Measurements from ENCODE around the gene FSTL5.
"Not testable (repeated sequence)": the region's sequence is repeated elsewhere in the genome, so short reads cannot be mapped to it uniquely, and the experiment has no call there.

FSTL5 gene

DNA sequence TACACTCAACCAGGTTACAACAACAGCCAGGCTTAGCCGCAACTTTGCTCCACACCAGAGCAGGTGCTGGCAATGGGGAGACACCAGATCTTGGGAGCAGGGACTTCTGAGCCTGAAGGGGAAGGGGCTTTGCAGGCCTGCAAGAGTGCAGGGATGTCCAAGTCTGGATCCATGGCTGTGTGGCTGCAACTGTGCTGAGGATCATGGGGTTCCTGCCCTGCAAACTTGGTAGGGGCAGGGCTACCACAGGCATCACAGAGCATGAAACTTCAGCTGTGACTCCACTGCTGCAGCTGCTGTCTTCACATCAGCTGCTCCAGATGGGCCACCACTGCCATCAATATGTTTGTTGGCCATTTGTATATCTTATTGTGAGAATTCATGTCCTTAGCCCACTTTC, 340.4 kb downstream of the FSTL5 start:
- no peak for DNase-seq

DNA sequence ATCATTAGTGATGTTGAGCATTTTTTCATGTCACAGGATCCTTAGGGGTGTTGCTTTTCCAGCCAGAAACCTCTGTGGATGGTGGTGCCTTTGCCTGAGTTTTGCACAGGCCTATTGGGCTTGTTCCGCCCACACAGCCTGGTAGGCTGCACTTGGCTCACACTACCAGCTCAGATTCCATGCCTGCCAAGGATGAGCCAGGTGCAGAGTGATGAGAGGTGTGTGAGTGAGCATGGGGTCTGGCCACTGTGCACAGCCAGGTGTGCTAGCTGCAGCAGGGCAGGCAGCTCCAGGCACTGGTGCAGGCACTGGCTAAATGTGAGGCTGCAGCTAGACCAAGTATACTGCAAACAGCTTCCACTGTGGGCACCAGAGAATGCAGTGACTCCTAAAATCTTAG, 341.6 kb downstream of the FSTL5 start:
- no peak for DNase-seq

DNA sequence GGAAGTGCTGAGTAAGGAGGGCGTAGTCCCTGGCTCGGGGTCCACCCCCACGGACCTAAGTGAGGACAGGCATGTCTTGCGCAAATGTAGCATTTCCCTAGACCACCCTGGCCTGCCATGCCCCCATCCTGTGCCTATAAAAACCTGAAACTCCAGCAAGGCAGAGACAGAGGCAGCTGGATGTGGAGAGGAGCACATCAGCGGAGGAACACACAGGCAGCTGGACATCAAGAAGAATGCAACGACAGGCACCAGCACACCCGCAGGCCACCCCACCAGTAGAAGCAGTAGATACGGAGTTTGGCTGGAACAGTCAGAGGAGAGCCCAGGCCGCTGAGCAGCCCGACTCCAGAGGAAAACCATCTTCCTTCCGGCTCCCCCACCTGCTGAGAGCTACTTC, 345.9 kb downstream of the FSTL5 start:
- no peak for DNase-seq

DNA sequence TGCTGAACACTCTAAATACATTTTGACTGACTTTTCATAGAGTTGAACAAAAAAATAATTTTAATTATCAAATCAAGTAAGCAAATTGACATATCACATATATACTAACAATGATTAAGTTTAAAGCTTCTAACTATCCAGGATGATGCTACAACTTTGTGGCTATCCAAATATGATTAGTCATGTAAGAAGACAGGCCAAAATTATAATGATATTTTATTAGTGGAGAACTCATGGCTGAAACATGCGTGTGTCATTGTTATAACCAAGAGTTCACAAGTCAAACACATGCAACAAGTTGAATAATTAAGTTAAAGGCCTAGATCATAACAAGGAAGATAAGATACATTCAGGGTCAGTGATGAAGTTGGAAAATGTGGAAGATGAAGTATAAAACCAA, 346.8 kb downstream of the FSTL5 start:
- no peak for DNase-seq

DNA sequence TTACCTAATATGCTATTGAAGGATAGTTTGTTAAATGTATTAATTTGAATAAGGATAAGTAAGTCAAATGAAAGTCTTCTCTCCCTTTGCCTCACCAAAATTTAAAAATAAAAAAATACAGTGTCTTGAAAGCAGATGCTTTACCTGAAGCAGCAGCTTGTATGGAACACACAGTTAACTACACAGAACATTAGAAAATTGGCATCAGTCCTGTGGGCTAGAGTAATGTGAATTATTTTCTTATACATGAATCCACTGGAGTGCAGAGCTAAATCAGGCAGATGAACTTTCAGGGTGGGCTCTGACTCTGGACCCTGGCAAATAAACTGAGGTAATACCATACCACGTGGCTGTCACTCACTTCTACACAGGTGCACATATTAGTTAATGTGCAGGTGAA, 348.0 kb downstream of the FSTL5 start:
- DNase-seq: no peak

DNA sequence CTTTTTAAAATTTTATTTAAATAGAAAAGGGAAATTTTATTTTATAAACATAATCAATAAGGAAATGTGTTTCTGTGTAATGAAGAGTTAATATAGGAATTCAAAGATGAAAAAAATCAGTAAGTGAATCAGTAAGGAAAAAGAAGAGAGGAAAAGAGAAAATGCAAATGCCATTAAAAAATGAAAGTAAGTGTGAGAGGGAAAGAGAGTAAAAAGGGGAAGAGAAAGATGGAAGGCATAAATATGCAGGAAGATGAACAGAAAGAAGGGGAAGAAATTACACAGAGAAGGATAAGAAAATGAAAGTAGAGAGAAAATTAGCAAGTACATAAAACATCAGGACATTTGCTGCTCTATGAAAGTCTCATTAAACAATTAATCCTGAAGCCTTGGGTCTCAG, 349.9 kb downstream of the FSTL5 start:
- no peak for DNase-seq

DNA sequence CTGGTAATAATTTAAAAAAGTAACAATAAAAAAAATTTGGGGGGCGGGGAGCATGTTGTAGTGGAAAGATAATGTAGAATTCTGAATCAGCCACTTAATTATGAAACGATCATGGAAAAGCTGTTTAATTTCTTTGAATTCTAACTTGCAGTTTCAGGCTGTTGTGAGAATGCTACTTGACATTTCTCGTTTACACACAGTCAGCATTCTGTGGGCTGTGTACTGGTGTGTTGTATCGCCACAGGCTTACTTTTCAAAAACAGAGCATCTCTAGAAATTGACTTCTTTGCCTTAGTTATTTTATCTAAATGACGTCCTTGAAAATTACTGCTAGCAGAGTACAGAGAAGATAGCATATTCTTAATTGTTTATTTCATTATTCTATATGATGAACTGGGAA, 350.4 kb downstream of the FSTL5 start:
- no peak for DNase-seq

DNA sequence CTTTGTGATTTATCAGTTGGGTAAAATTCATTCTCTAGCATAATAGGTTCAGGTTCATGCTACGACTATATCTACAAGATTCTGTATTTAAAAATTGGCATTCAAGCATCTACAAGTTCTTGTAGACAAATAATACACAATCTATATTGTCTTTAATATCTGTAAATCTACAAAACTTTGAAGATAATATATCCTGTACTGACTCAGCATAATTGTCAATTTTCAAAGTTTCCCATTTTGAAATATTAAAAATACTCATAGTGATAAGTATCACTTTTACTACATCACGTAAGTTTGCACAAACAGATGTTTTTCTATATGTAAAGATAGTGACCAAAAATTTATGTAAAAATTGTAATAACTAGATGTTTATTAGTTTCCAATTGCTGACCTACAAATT, 360.6 kb downstream of the FSTL5 start:
- DNase-seq: no peak

DNA sequence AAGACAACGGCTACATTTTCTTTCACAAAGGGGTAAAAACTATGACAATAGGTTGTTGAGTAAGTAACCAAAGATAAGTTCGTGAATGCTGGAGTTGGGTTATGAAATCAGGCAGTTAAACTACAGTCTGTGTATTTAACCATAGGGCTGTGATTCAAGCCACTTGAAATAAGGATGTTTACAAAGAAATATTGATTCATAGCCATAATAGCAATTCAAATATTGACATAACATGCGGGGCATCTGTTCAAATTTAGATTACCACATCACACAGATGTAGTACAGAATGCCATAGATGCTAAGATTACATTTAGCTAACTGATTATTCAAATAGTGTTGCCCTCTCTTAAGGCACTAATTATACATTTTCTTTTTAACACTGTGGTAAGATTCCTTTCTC, 364.1 kb downstream of the FSTL5 start:
- DNase-seq: peak; percentile 48

DNA sequence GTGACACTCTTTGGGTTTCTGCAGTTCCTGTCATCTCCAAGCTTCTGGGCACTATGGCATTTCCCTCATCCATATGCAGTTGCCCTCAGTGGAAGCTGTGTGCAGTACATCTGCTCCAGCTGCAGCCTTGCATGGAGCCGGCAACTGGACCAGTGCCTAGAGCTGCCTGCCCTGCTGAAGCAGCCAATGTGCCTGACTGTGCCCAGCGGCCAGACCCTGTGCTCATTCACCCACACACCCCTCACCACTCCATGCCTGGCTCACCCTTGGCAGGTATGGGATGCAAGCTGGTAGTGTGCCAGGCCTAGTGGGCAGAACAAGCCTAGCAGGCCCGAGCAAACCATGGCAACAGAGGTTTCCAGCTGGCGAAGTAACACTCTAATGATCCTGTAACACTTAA, 370.8 kb downstream of the FSTL5 start:
- DNase-seq: no peak

DNA sequence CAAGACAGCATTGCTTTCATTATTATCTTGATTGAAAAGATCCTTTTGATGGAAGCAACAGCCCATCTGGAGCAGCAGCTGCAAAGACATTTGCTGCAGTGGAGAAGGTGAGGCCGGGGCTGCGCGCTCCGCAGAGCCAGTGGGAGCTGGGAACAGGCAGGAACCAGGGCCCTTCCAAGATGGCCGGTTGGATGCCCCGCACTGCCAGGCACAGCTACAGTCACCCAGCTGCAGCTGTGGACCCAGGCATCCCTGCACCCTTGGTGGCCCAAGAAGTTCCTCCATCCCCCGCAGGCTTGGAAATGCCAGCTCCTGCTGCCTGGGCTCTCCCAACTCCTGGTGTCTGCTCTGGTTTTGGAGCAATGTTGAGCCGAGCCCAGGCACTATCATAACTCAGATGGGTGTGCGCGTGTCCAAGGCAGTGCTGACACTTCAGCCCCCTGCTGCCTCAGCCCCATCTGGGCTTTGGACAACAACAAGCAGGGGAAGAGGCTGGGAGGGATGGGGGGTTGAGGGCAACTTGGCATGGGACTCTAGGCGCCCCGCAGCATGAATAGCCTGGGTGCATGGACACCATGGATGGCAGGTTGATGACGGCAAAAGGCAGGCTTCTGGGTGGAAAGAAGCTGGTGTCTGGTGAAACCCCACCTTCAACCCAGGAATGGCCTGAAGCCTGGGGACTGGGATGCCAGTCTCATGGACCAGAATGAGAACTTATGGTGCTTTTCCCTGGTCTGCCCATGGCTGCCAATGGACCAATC, 371.8 kb downstream of the FSTL5 start:
- DNase-seq: no peak

DNA sequence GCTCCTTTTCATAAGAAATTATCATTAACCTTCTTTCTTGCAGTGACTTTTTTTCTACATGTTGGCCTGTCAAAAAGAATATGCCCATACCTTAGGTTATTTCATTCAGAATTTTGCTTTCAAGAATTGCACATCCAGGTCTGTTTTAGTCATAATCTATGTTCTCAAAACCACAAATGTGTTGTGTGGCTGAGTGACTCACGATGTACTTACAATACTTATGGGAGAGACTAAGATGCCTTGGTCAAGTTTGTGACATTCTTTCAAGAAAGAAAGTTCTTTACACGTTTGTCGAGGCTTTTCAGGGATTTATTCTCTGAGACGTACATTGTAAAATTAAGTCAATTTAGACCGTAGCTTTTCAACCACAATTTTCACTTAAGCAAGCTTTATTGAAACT, 396.7 kb downstream of the FSTL5 start:
- no peak for DNase-seq

DNA sequence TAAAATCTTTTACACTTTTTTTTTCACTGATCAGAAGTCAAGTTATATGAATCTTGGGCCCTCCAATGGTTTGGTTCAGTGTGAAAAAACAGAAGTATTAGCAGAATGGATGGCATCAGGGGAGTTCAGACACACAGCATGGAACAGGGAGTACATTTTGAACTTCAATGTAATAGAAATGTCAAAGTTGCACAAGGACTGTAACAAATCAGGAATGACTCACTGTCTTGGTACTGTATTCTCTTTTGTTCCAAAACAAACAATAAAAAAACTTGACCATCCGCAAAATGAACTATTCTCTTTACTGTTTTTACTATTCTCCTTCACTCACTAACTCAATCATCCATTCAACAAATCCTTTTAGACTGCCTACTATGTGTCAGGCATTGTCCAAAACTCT, 401.0 kb downstream of the FSTL5 start:
- no peak for DNase-seq

DNA sequence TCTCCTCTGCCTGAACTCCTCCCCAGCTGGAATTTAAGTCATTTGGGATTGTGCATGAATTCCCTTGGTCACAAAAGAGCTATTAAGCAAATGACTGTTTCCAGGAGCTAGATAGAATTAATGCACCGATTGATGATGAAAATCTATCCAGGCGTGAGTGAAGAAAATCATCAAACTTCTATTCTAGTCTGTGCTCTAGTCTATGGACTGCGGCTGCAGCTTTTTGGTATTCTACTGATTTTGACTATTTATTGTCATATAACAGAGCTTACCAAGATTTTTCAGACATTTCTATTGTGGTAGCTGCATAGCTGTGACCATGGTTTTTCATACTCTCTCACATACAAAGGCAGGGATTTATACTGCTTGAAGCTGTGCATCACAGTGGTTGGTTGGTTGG, 403.8 kb downstream of the FSTL5 start:
- DNase-seq: no peak

DNA sequence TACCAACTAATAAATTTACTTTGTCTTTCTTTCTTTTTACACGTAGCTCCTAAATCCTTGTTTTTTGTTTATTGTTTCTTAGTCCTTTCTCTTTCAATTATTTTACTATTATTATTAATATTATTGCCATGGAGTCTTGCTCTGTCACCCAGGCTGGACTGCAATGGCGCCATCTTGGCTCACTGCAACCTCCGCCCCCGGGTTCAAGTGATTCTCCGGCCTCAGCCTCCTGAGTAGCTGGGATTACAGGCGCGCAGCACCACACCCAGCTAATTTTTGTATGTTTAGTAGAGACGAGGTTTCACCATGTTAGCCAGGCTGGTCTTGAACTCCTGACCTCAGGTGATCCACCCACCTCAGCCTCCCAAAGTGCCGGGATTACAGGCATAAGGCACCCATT, 405.4 kb downstream of the FSTL5 start:
- not testable (repeated sequence) for DNase-seq

DNA sequence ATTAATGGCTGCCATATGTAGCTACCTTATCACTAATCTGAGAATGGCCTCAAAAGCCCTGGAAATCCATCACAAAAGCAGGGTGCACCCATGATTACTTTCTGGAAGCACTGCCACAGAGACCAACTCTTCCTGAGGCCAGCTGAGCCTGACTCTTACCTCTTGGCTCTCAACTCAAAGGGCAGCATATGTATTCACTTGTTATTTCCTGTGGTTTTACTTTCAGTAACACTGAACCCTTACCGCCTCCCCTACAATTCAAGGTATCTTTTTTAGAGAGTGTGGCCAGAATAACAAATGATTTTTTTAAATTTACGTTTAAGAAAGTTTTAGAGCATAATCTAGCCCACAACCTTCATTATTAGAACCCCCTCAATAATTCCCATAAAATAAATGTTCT, 434.9 kb downstream of the FSTL5 start:
- no peak for DNase-seq

DNA sequence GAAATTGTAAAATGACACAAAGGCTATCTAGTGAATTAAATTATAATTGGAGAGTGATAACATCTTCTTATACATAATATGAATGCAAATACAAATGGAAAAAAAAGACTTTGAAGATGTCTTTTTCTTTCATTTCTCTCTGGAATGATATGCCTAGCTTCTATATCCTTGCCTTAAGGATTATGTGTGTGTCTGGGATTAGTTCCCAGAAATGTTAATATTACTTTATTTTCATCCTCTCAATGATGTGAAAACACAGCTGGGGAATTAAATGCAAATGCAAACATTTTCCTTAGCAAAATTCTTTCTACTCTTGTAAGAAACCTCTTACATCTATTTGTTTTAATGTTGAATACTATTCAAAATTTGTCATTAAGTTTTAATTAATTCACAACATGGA, 441.9 kb downstream of the FSTL5 start:
- no peak for DNase-seq

DNA sequence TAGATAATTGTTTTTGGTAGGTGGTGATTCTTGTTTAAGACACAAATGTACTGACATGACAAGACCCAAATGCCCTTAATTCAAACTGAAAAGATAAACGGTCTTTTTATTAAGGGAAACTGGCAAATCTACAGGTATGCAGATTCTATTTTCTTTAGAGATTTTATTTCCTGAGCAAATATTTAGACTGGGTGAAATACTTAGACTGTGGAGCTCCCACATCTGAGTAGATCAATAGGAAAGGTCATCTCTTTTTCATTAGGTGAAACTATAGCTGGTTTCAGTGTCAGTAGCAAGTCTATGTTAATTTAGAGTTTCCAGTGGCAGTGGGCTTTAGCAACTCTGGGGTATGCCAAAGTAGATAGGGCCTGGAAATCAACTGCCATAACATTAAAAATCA, 446.7 kb downstream of the FSTL5 start:
- no peak for DNase-seq

DNA sequence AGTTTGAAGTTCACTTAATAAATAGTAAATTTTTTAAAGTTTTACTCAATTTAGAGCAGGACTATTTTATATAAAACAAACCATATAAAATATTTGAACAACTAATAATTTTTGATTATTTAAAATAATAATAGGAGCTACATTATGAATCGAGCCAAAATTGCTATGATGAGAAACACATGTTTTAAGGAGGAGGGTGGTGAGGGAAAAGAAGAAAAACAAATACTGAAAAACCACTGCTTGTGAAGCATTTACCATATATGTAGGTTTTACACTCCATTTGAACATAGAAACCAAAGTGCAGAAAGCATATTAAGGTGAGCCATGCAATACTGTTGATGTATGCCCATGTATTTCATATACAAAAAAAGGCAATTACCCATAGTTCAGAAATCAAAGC, 448.9 kb downstream of the FSTL5 start:
- DNase-seq: no peak

DNA sequence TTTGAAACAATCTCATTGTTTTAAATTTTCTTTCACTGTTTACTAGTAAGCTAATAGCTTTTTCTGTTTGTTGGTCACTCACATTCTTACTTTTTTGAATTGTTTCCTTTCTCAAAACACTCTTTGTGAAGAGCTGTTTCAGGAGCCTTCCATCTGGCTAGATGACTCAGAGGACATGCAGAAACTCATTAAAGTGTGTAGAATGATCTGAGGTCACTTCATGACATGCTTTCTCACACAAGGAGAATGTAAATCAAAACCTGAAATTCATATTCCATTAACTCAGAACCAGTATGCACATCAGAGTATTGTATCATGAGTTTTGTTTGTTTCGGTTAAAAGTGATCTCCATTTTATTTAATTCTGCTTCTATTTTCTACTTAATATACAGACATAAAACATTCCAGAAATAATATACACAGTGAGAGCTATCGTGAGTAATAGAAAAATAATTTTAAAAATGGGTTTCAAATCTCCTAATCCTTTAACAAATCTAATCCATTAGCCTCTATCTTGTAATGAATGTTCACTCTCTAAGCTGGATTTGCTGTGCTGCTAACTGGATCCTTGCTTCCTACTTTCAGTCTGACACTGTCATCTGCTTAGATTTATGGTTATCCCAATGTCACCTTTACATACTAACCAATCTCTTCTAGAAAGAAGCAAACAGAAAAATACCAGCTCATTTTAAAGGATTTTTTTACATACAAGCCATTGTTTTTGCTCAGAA, 449.6 kb downstream of the FSTL5 start:
- no peak for DNase-seq

DNA sequence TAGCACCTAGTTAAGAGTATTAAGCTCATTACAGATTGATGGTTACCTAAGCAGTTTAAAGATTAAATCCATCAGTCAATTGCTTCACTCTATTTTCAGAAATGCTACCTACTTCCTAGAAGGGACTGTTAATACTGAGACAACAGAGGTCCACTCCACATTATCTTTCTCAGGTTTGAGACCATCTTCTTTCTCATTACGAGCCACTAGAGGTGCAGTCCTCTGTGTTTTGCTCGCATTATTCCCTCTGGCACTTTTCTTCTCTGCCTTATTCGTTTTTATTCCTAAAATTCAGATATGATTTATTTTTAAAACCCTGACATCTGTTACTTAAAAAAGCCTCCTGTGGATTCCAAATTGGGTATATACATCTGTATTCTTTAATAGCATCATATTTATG, 459.1 kb downstream of the FSTL5 start:
- no peak for DNase-seq

DNA sequence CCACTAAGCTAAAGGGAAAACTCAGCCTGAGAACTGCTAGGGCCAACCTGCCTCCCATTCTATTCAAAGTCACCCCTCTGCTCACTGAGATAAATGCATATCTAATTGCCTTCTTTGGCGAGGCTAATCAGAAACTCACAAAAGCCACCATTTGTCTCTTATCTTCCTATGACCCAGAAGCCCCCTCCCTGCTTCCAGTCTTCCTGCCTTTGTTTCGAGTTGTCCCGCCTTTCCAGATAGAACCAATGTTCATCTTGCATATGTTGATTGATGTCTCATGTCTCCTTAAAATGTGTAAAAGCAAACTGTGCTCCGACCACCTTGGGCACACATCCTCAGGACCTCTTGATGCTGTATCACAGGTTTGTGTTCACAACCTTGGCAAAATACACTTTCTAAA, 459.8 kb downstream of the FSTL5 start:
- no peak for DNase-seq

DNA sequence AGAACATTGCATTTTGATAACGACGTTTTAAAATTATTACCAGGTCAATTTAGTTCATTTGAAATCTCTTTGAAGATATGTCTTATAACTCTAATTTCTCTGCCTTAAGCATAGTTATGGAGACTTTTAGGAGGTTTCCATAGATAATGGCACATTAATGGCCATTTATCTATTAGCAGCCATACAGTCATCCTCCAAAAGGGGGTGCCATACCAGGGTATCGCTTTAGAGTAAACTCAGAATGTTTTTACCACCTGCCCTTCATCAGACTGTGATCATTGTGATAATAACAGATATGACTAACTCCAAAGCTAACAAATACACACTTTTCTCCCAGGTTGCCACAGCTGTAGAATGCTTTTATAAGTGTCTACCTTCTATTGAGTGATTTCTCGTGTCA, 461.5 kb downstream of the FSTL5 start:
- DNase-seq: no peak

DNA sequence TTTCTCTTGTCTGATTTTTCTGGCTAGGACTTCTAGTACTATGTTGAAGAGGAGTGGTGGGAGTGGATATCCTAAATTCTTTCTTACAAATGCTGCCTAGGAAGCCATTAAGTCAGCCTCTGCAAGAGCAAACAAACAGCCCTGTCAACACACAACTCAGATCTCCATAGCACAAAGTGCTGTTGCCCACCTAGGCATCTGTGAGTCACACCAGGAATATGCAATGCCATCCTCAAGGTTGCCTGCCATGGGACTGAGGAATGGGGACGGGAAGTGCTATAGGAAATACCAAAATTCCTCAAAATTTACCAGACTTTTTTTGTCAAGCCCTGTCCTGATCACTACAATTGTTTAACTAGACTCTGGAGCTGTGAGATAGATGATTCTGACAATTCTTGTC, 466.9 kb downstream of the FSTL5 start:
- no peak for DNase-seq

DNA sequence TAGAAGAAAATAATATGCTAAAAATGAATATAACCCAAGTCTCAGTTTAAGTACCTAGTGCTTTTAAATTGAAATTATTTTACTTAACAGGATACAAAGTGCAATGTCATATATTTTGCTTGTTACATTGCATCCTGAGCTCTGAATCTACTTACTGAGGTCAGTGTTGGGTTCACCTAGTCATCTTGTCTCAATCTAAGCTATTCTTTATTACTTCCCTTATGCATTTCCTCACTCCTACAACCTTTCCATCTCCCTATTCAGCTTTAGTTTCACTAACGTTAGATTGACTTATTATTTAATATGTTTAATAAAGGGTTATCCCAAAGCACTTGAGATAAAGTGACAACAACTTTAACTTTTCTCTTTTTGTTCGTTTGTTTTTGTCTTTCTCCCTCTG, 483.7 kb downstream of the FSTL5 start:
- DNase-seq: no peak

Measured in NCI-H1105 (cell line).